K562 (cell line): Measurements from ENCODE around the gene CNGA1. TPM values are rescaled to one million over a fixed set of nuclear protein-coding genes. Genes with fewer than 3 reads are reported as not detected.

Experiments used
- CTBP1 ChIP-seq: fragments of 450-650 bp; IDR thresholded peaks from 2 replicates; pipeline ENCODE4 v1.6.1; 2016; ENCODE audit warnings: borderline replicate concordance
- DIDO1 ChIP-seq: fragments of 450-650 bp; IDR thresholded peaks from 2 replicates; pipeline ENCODE4 v1.6.1; 2016; ENCODE audit warnings: low read depth, missing biosample characterization, missing genetic modification characterization
- EGR1 ChIP-seq: fragments of 450-650 bp; conservative IDR thresholded peaks from 2 replicates; pipeline ENCODE4 v1.6.1; 2017; ENCODE audit warnings: mild to moderate bottlenecking
- EHMT2 ChIP-seq: fragments of 450-650 bp; IDR thresholded peaks from 2 replicates; pipeline ENCODE4 v1.6.1; 2018; ENCODE audit warnings: antibody characterized with exemption
- HMGN3 ChIP-seq: IDR thresholded peaks from 2 replicates; pipeline ENCODE4 v1.6.1; 2011; ENCODE audit warnings: borderline replicate concordance, low read depth, mild to moderate bottlenecking, mixed read lengths, low read length; ENCODE audit not compliant: insufficient read length; ENCODE audit errors: extremely low read depth
- MAX ChIP-seq: sonication (generic); formaldehyde crosslinking; IDR thresholded peaks from 2 replicates; pipeline ENCODE4 v1.9.0; 2022; ENCODE audit warnings: mild to moderate bottlenecking, missing genetic modification reagents
- MAZ ChIP-seq, 2 experiments: fragments of 450-650 bp in 1 of 2; sonication (generic) in 1 of 2; formaldehyde crosslinking; IDR thresholded peaks in 1 of 2; conservative IDR thresholded peaks in 1 of 2; 2 replicates each; pipeline versions ENCODE4 v1.4.0 to v1.5.0; 2020; ENCODE audit warnings: mild to moderate bottlenecking in 1 of 2, missing genetic modification reagents in 1 of 2
- NFRKB ChIP-seq: fragments of 450-650 bp; IDR thresholded peaks from 2 replicates; pipeline ENCODE4 v1.6.1; 2016; ENCODE audit warnings: low read depth
- PHB ChIP-seq: fragments of 250-450 bp; sonication (Bioruptor Pico); IDR thresholded peaks from 2 replicates; pipeline ENCODE4 v1.5.0; 2021
- POLR2A ChIP-seq: fragments of 450-650 bp; conservative IDR thresholded peaks from 2 replicates; pipeline ENCODE4 v1.6.1; 2016
- POLR2G ChIP-seq: fragments of 200-400 bp; formaldehyde crosslinking; IDR thresholded peaks from 2 replicates; pipeline ENCODE4 v1.6.1; 2017; ENCODE audit warnings: low read depth, mild to moderate bottlenecking, antibody characterized with exemption, low read length, moderate library complexity
- RAD21 ChIP-seq, 2 experiments: fragments of 250-450 bp in 1 of 2; fragments of 450-650 bp in 1 of 2; sonication (Bioruptor Pico) in 1 of 2; formaldehyde crosslinking in 1 of 2; IDR thresholded peaks in 1 of 2; conservative IDR thresholded peaks in 1 of 2; 2 replicates each; pipeline versions ENCODE4 v1.4.0 to v1.8.0; 2020 to 2022; ENCODE audit warnings: mild to moderate bottlenecking in 2 of 2, moderate library complexity in 1 of 2
- SP1 ChIP-seq: sonication (generic); formaldehyde crosslinking; IDR thresholded peaks from 2 replicates; pipeline ENCODE4 v1.8.1; 2022; ENCODE audit warnings: mild to moderate bottlenecking, missing genetic modification reagents
- TEAD2 ChIP-seq: fragments of 450-650 bp; IDR thresholded peaks from 2 replicates; pipeline ENCODE4 v1.6.1; 2016; ENCODE audit warnings: missing genetic modification characterization, control low read depth, missing compliant biosample characterization
- WHSC1 ChIP-seq: IDR thresholded peaks from one replicate; pipeline ENCODE4 v1.6.1; 2012; ENCODE audit warnings: low read length, control low read depth, inconsistent platforms
- YY1 ChIP-seq, 3 experiments: IDR thresholded peaks; 2 replicates each; pipeline ENCODE4 v1.6.1; 2011; ENCODE audit warnings: low read length in 2 of 3, mild to moderate bottlenecking in 2 of 3, moderate library complexity in 2 of 3, borderline replicate concordance in 1 of 3, control low read depth in 1 of 3, low read depth in 1 of 3; ENCODE audit not compliant: insufficient read depth in 3 of 3, insufficient replicate concordance in 2 of 3, control insufficient read depth in 1 of 3, insufficient read length in 1 of 3; ENCODE audit errors: extremely low read depth in 1 of 3
- ZNF24 ChIP-seq: fragments of 450-650 bp; IDR thresholded peaks from 2 replicates; pipeline ENCODE4 v1.6.1; 2016
- ZNF316 ChIP-seq: fragments of 450-650 bp; IDR thresholded peaks from 2 replicates; pipeline ENCODE4 v1.6.1; 2016
- ZNF583 ChIP-seq: fragments of 250-450 bp; sonication (Bioruptor Pico); IDR thresholded peaks from 2 replicates; pipeline ENCODE4 v1.4.0; 2020
- polyA plus RNA-seq, 8 experiments: library from polyadenylated mRNA; depleted of rRNA in 4 of 8; stranded (reverse) in 5 of 8; unstranded in 3 of 8; fragments of >200 nt; fragmentation: Nextera tagmentation in 2 of 8; fragmentation: Illumina TruSeq in 1 of 8; extraction: Ambion mirVana in 2 of 8; extraction: Trizol in 1 of 8; gene quantifications; 2 replicates each; pipeline versions ENCODE4 v1.2.1 to v1.2.3, GENCODE V29; 2011 to 2014; ENCODE audit warnings: inconsistent platforms in 1 of 8, missing spikeins in 1 of 8
- total RNA-seq, 7 experiments: library from RNA; depleted of rRNA in 6 of 7; stranded (reverse); fragments of >200 nt in 6 of 7; fragmentation: Illumina TruSeq in 2 of 7; extraction: Trizol in 2 of 7; gene quantifications; 2 replicates each; pipeline versions ENCODE4 v1.2.1 to v1.2.3, GENCODE V29; 2011 to 2021; ENCODE audit warnings: low replicate concordance in 1 of 7

The CNGA1 gene
- total and polyA plus RNA-seq, 9 of the 15 experiments (the other 6 are each of a cell fraction or from before 2014, with no cell fraction given) = 0.03 to 0.29 (median 0.04) TPM; not detected in 5

DNA sequence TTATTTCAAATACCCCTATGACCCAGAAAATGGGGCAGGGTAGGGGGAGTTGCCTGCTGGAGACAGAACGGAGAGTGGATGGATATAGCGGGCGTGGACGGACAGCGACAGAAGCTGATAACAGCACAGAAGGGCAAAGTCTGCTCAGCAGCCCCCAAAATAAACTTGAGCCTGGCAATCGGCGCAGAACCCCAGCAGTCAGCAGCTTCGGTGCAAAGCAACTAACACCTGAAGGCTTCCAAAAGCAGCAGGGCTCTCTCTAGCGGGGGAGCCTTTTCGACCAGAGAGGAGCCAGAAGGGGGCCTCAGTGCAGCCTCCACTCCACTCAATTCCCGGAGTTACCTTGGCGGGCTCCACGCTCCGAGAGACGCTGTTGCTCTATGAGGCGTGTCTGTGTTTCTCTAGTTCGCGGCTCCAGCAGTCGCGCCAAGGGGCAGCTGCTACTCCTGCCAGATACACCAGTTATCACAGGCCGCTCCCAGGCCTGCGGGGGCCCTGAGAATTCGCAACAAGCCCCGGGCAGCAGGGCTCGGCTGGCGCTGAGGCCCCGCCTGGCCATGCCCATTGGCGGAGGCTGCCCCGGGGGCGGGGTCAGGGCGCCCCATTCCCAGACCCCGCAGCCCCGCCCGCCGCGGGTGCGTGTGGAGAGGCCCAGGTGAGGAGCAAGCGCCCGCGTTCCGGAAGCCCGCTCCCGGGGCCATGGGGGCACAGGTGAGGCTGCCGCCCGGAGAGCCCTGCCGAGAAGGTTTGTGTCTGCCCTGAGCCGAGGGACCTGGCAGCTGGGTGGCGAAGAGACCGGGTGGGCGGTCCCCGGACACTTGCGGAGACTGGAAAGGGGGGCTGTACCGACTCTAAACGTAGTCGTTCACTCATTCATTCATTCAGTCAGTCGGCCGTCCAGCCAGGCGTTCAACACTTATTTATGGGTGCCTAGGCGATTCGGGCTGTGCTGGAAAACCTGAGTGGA is at the start of gene CNGA1, which contains the start of gene NIPAL1 (continued):
- no peak for TF ChIP-seq NFRKB
- peak; percentile 54; the same call in 1 of the 2 replicates for TF ChIP-seq SP1
- TF ChIP-seq WHSC1 = no peak
- peak in 1 of 3 experiments; percentile 10 for TF ChIP-seq YY1 (IDR thresholded peaks at IDR 0.05; ENCODE audit: borderline replicate concordance in 1 of 3, control insufficient read depth in 1 of 3, extremely low read depth in 1 of 3, insufficient read depth in 3 of 3, insufficient read length in 1 of 3, insufficient replicate concordance in 2 of 3, low read depth in 1 of 3, low read length in 2 of 3)
- TF ChIP-seq POLR2G = peak; percentile 36
- TF ChIP-seq ZNF583 (CRISPR knock-in tag) = peak; percentile 47; the same call in 1 of the 2 replicates
- no peak for TF ChIP-seq MAX (CRISPR knock-in tag)
- TF ChIP-seq TEAD2 = no peak
- peak; percentile 41 for TF ChIP-seq HMGN3
- TF ChIP-seq MAZ (CRISPR knock-in tag; conservative IDR thresholded peaks at IDR 0.05 in 1 of 2, IDR thresholded peaks at IDR 0.05 in 1 of 2) = peak; percentile 62 to 79; a peak in 3 of 4 replicates
- TF ChIP-seq ZNF24 = peak; percentile 90
- TF ChIP-seq DIDO1 (tag) = no peak
- TF ChIP-seq POLR2A = no peak
- peak; percentile 38; the same call in 1 of the 2 replicates for TF ChIP-seq CTBP1
- no peak for TF ChIP-seq PHB (CRISPR knock-in tag)
- TF ChIP-seq ZNF316 = peak; percentile 30; the same call in 1 of the 2 replicates
- TF ChIP-seq RAD21 (CRISPR knock-in tag; conservative IDR thresholded peaks at IDR 0.05 in 1 of 2, IDR thresholded peaks at IDR 0.05 in 1 of 2) = peak in 1 of 2 experiments; percentile 53; a peak in 2 of 4 replicates
- TF ChIP-seq EGR1 = 0 out of 2 replicates have a peak, but pooled peaks have one; percentile 17
- TF ChIP-seq EHMT2 = no peak
